Liver (tissue), 9 donors: ENCODE results near the gene PPM1E. TPM values are rescaled to one million over a fixed set of nuclear protein-coding genes. Genes with fewer than 3 reads are reported as not detected.

ENCODE experiments used
- DNase-seq: peaks from one replicate; pipeline ENCODE4 v3.0.0-alpha.2; 2017; ENCODE audit warnings: low spot score
- H3K27ac ChIP-seq, 2 donors: one replicate each; pipeline ENCODE4 v1.7.0; 2013; ENCODE audit warnings: inconsistent platforms in 2 of 2, low read length in 2 of 2, control low read depth in 1 of 2, low read depth in 1 of 2, mild to moderate bottlenecking in 1 of 2
- H3K27me3 ChIP-seq, 4 donors: one replicate each; pipeline versions ENCODE4 v1.6.1 to v1.7.0; 2013; ENCODE audit warnings: low read length in 3 of 4, inconsistent platforms in 1 of 4, mild to moderate bottlenecking in 1 of 4, moderate library complexity in 1 of 4; ENCODE audit not compliant: control insufficient read depth in 4 of 4, insufficient read depth in 4 of 4
- H3K36me3 ChIP-seq, 4 donors: one replicate each; pipeline versions ENCODE4 v1.6.1 to v1.7.0; 2013; ENCODE audit warnings: low read length in 3 of 4, mild to moderate bottlenecking in 3 of 4, low read depth in 1 of 4, moderate library complexity in 1 of 4; ENCODE audit not compliant: control insufficient read depth in 4 of 4, insufficient read depth in 3 of 4
- H3K4me1 ChIP-seq, 4 donors: one replicate each; pipeline versions ENCODE4 v1.6.1 to v1.7.0; 2013; ENCODE audit warnings: low read length in 3 of 4, mild to moderate bottlenecking in 3 of 4, moderate library complexity in 1 of 4; ENCODE audit not compliant: control insufficient read depth in 4 of 4, insufficient read depth in 4 of 4
- H3K4me3 ChIP-seq, 3 donors: one replicate each; pipeline versions ENCODE4 v1.6.1 to v1.7.0; 2013; ENCODE audit warnings: low read length in 3 of 3, control low read depth in 1 of 3, low read depth in 1 of 3, mild to moderate bottlenecking in 1 of 3
- H3K9ac ChIP-seq, 2 donors: one replicate each; pipeline ENCODE4 v1.7.0; 2013; ENCODE audit warnings: low read length in 2 of 2, mild to moderate bottlenecking in 2 of 2, moderate library complexity in 2 of 2, control low read depth in 1 of 2, low read depth in 1 of 2
- H3K9me3 ChIP-seq, 4 donors: one replicate each; pipeline versions ENCODE4 v1.6.1 to v1.7.0; 2013; ENCODE audit warnings: low read length in 3 of 4; ENCODE audit not compliant: control insufficient read depth in 4 of 4
- ATF3 ChIP-seq: IDR thresholded peaks from 2 replicates; pipeline ENCODE4 v1.6.1; 2016; ENCODE audit warnings: antibody characterized with exemption
- CTCF ChIP-seq: fragments of 150-350 bp; IDR thresholded peaks from 2 replicates; pipeline ENCODE4 v1.5.1; 2017; ENCODE audit warnings: improper control_type of control experiment, low read depth, low read length; ENCODE audit not compliant: missing input control
- EGR1 ChIP-seq, 2 donors: IDR thresholded peaks; 2 replicates each; pipeline ENCODE4 v1.6.1; 2016 to 2018; ENCODE audit warnings: antibody characterized with exemption in 2 of 2, low read depth in 2 of 2
- FOXA1 ChIP-seq: IDR thresholded peaks from 2 replicates; pipeline ENCODE4 v1.6.1; 2016; ENCODE audit warnings: antibody characterized with exemption
- FOXA2 ChIP-seq: IDR thresholded peaks from 2 replicates; pipeline ENCODE4 v1.6.1; 2016; ENCODE audit warnings: antibody characterized with exemption
- GABPA ChIP-seq, 2 donors: IDR thresholded peaks in 1 of 2; conservative IDR thresholded peaks in 1 of 2; 2 replicates each; pipeline ENCODE4 v1.6.1; 2016; ENCODE audit warnings: antibody characterized with exemption in 2 of 2, mild to moderate bottlenecking in 1 of 2, moderate library complexity in 1 of 2
- HNF4A ChIP-seq, 2 donors: conservative IDR thresholded peaks; 2 replicates each; pipeline ENCODE4 v1.6.1; 2016; ENCODE audit warnings: antibody characterized with exemption in 2 of 2, mild to moderate bottlenecking in 2 of 2
- HNF4G ChIP-seq: IDR thresholded peaks from 2 replicates; pipeline ENCODE4 v1.6.1; 2016; ENCODE audit warnings: antibody characterized with exemption
- JUND ChIP-seq, 2 donors: IDR thresholded peaks; 2 replicates each; pipeline ENCODE4 v1.6.1; 2016; ENCODE audit warnings: antibody characterized with exemption in 2 of 2
- MAX ChIP-seq: IDR thresholded peaks from 2 replicates; pipeline ENCODE4 v1.6.1; 2016; ENCODE audit warnings: antibody characterized with exemption
- NR2F2 ChIP-seq: IDR thresholded peaks from 2 replicates; pipeline ENCODE4 v1.6.1; 2016; ENCODE audit warnings: antibody characterized with exemption
- RAD21 ChIP-seq, 2 donors: IDR thresholded peaks; 2 replicates each; pipeline ENCODE4 v1.6.1; 2016; ENCODE audit warnings: antibody characterized with exemption in 2 of 2, mild to moderate bottlenecking in 2 of 2
- REST ChIP-seq: IDR thresholded peaks from 2 replicates; pipeline ENCODE4 v1.6.1; 2016; ENCODE audit warnings: antibody characterized with exemption, mild to moderate bottlenecking
- RXRA ChIP-seq, 2 donors: IDR thresholded peaks; 2 replicates each; pipeline ENCODE4 v1.6.1; 2017 to 2018; ENCODE audit warnings: antibody characterized with exemption in 2 of 2, mild to moderate bottlenecking in 1 of 2
- SP1 ChIP-seq: IDR thresholded peaks from 2 replicates; pipeline ENCODE4 v1.6.1; 2018; ENCODE audit warnings: antibody characterized with exemption, mild to moderate bottlenecking
- TAF1 ChIP-seq: conservative IDR thresholded peaks from 2 replicates; pipeline ENCODE4 v1.6.1; 2016; ENCODE audit warnings: antibody characterized with exemption, mild to moderate bottlenecking
- YY1 ChIP-seq: IDR thresholded peaks from 2 replicates; pipeline ENCODE4 v1.6.1; 2016; ENCODE audit warnings: antibody characterized with exemption, mild to moderate bottlenecking
- ZBTB33 ChIP-seq: IDR thresholded peaks from 2 replicates; pipeline ENCODE4 v1.6.1; 2016; ENCODE audit warnings: antibody characterized with exemption
- WGBS: extraction: QIAGEN DNeasy Blood & Tissue Kit; methylation state at CpG from one replicate; pipeline ENCODE4 v1.1.7; 2013; 5-methylcytosine and 5-hydroxymethylcytosine counted together
- polyA plus RNA-seq, 2 donors: library from polyadenylated mRNA; stranded (reverse) in 1 of 2; unstranded in 1 of 2; fragments of 200-250 nt in 1 of 2; fragments of >200 nt in 1 of 2; fragmentation: Nextera tagmentation in 1 of 2; extraction: Ambion mirVana in 1 of 2; gene quantifications; one replicate each; pipeline versions ENCODE4 v1.2.1 to v1.2.3, GENCODE V29; 2013 to 2015
- total RNA-seq, 2 donors: library from RNA; depleted of rRNA; stranded (reverse); fragments of >200 nt; gene quantifications; one replicate each; pipeline ENCODE4 v1.2.3, GENCODE V29; 2014
- donor health status: healthy.
- donor health status: healthy.
- donor health status: healthy.
- donor health status: healthy.
- donor health status: healthy.

The PPM1E gene
- total and polyA plus RNA-seq, 4 donors: 0.25 to 0.61 (median 0.50) TPM; not detected in 1

GRCh38 chr17:59003860-59004259 is 248.2 kb downstream of the PPM1E start:
- no peak for DNase-seq
- Histone ChIP-seq H3K4me1 (peaks cover 10 to 43% (median 28%) of the 10 kb centered on the region in 4 donors), H3K4me3 (no peak overlapping the region), H3K9me3 (no peaks in the 10 kb centered on the region), H3K9ac (peak overlapping the region in 1 of 2 donors; percentile 94), H3K27ac (peak overlapping the region in 1 of 2 donors; percentile 46), H3K27me3 (no peaks in the 10 kb centered on the region), H3K36me3 (no peaks in the 10 kb centered on the region)
- 94% methylated on average over 1 of the region's 1 CpG for WGBS
- no peak for TF ChIP-seq REST
- TF ChIP-seq YY1: no peak
- no peak for TF ChIP-seq SP1
- no peak for TF ChIP-seq TAF1
- no peak for TF ChIP-seq FOXA1
- no peak for TF ChIP-seq RXRA (IDR thresholded peaks at IDR 0.05)
- no peak for TF ChIP-seq CTCF
- no peak for TF ChIP-seq HNF4A (conservative IDR thresholded peaks at IDR 0.05)
- TF ChIP-seq HNF4G: no peak
- no peak for TF ChIP-seq MAX
- TF ChIP-seq JUND (IDR thresholded peaks at IDR 0.05): no peak
- TF ChIP-seq ATF3: no peak

GRCh38 chr17:59004338-59005111 is 248.9 kb downstream of the PPM1E start:
- no peaks in the 10 kb centered on the region for H3K27me3 ChIP-seq
- peak overlapping the region; percentile 74 to 76 for H3K27ac ChIP-seq
- H3K36me3 ChIP-seq: no peaks in the 10 kb centered on the region
- H3K4me1 ChIP-seq: peaks cover 10 to 44% (median 28%) of the 10 kb centered on the region in 4 donors
- peak overlapping the region; percentile 16 to 94 for H3K9ac ChIP-seq
- H3K9me3 ChIP-seq: no peaks in the 10 kb centered on the region
- 6% methylated on average over 4 of the region's 4 CpGs for WGBS
- H3K4me3 ChIP-seq: peak overlapping the region in 1 of 3 donors; percentile 4
- peak; percentile 73 for DNase-seq
- TF ChIP-seq ZBTB33: no peak
- no peak for TF ChIP-seq MAX
- no peak for TF ChIP-seq FOXA1
- TF ChIP-seq HNF4G: peak; percentile 50
- TF ChIP-seq TAF1: no peak
- TF ChIP-seq RXRA (IDR thresholded peaks at IDR 0.05): peak; percentile 64 to 78
- peak; percentile 56 for TF ChIP-seq YY1
- peak; percentile 32 for TF ChIP-seq ATF3
- TF ChIP-seq NR2F2: no peak
- no peak for TF ChIP-seq FOXA2
- TF ChIP-seq RAD21 (IDR thresholded peaks at IDR 0.05): peak; percentile 97 to 98
- peak; percentile 69 for TF ChIP-seq SP1
- TF ChIP-seq EGR1 (IDR thresholded peaks at IDR 0.05; ENCODE audit: low read depth in 2 of 2): no peak
- peak in 1 of 2 donors; percentile 40 for TF ChIP-seq JUND (IDR thresholded peaks at IDR 0.05)
- TF ChIP-seq CTCF: peak; percentile 97
- TF ChIP-seq GABPA (IDR thresholded peaks at IDR 0.05 in 1 of 2, conservative IDR thresholded peaks at IDR 0.05 in 1 of 2): no peak
- peak; percentile 77 to 81 for TF ChIP-seq HNF4A (conservative IDR thresholded peaks at IDR 0.05)
